HL-60 (cell line): ENCODE results near the gene RAP1A.

Source experiments
- DNase-seq, 2 experiments: peaks; one replicate each; pipeline ENCODE4 v3.0.0-alpha.2; 2010 to 2020; ENCODE audit warnings: low read depth in 1 of 2, low spot score in 1 of 2
- H3K27ac ChIP-seq: fragments of 250-450 bp; sonication (Bioruptor Pico); replicated peaks from 2 replicates; pipeline ENCODE4 v1.5.1; 2020; ENCODE audit warnings: mild to moderate bottlenecking, moderate library complexity
- H3K27me3 ChIP-seq: fragments of 250-450 bp; sonication (Bioruptor Pico); 2 replicates; pipeline ENCODE4 v1.5.1; 2021; ENCODE audit warnings: mild to moderate bottlenecking, moderate library complexity; ENCODE audit not compliant: insufficient read depth, poor library complexity, severe bottlenecking
- H3K4me3 ChIP-seq: replicated peaks from 2 replicates; pipeline ENCODE4 v1.5.1; 2011; ENCODE audit warnings: mild to moderate bottlenecking, control low read depth, low read length; ENCODE audit not compliant: insufficient read depth
- GABPA ChIP-seq: IDR thresholded peaks from 2 replicates; pipeline ENCODE4 v1.6.1; 2012; ENCODE audit warnings: low read depth
- POLR2AphosphoS5 ChIP-seq: IDR thresholded peaks from 2 replicates; pipeline ENCODE4 v1.6.1; 2012; ENCODE audit warnings: low read depth
- SPI1 ChIP-seq: IDR thresholded peaks from 2 replicates; pipeline ENCODE4 v1.6.1; 2012; ENCODE audit warnings: low read depth, mild to moderate bottlenecking, borderline replicate concordance
- TF ChIP-seq, protein P1 (sequence below): IDR thresholded peaks from 2 replicates; pipeline ENCODE4 v1.6.1; 2012; ENCODE audit warnings: low read depth; ENCODE audit not compliant: insufficient replicate concordance
- TF ChIP-seq, protein P2 (sequence below): IDR thresholded peaks from one replicate; pipeline ENCODE4 v1.5.1; 2011; ENCODE audit warnings: low read length, control low read depth, inconsistent platforms; ENCODE audit not compliant: insufficient read depth

Gene RAP1A

DNA sequence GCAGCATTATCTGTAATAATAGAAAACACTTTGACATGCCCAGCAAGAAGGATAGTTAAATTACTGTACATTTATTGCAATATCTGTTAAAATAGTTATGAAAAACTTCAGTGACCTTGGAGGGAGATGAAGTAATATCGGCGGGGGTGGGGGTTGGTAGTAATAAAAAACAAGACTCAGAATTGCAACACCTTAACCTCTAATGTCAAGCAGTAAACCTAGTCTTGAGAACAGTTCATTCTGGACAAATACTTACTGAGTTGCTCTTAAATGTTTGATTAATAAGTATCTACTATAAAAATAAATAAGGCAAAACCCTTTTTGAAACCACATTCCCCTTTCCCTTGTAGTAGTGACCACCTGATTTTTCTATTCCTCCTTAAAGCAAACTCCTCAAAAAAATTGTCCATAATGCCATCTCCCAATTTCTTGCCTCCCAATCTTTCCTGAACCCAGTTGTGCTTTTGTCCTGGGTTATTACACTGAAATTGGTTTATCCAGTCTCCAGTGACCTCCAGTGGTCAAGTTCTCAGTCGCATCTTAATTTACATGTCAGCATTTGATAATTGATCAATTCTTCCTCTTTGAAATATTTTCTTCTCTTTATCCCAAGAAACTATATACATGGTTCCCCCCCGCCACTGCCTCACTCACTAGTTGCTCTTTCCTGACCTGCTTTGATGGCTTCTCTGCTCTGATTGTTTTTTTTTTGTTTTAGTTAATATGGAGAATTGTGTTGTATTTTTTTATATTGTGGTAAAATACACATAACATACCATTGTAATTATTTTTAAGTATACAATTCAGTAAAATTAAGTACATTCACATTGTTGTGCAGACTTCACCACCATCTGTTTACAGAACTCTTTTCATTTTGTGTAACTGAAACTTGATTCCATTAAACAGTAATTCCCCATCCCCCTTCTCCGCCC lies 36.8 kb downstream of the RAP1A start:
- Histone ChIP-seq H3K4me3 (no peak overlapping the region), H3K27me3 (no peaks in the 10 kb centered on the region), H3K27ac (peak overlapping the region; percentile 39)
- no peak for TF ChIP-seq POLR2AphosphoS5
- TF ChIP-seq, protein P1, sequence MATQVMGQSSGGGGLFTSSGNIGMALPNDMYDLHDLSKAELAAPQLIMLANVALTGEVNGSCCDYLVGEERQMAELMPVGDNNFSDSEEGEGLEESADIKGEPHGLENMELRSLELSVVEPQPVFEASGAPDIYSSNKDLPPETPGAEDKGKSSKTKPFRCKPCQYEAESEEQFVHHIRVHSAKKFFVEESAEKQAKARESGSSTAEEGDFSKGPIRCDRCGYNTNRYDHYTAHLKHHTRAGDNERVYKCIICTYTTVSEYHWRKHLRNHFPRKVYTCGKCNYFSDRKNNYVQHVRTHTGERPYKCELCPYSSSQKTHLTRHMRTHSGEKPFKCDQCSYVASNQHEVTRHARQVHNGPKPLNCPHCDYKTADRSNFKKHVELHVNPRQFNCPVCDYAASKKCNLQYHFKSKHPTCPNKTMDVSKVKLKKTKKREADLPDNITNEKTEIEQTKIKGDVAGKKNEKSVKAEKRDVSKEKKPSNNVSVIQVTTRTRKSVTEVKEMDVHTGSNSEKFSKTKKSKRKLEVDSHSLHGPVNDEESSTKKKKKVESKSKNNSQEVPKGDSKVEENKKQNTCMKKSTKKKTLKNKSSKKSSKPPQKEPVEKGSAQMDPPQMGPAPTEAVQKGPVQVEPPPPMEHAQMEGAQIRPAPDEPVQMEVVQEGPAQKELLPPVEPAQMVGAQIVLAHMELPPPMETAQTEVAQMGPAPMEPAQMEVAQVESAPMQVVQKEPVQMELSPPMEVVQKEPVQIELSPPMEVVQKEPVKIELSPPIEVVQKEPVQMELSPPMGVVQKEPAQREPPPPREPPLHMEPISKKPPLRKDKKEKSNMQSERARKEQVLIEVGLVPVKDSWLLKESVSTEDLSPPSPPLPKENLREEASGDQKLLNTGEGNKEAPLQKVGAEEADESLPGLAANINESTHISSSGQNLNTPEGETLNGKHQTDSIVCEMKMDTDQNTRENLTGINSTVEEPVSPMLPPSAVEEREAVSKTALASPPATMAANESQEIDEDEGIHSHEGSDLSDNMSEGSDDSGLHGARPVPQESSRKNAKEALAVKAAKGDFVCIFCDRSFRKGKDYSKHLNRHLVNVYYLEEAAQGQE: no peak
- DNase-seq: peak; percentile 68 to 86

DNA sequence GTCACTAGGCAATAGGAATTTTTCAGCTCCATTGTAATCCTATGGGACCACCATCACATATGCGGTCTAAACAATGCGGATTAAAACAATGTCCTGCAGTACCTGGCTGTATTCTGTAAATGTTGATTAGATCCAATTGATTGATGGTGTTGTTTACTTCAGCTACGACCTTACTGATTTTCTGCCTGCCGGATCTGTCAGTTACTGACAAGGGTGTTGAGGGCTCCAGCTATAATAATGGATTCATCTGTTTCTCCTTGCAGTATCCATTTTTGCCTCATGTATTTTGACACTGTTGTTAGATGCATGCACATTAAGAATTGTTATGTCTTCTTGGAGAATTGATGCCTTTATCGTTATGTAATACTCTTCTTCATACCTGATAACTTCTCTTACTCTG lies 39.0 kb downstream of the RAP1A start:
- Histone ChIP-seq H3K4me3 (no peak overlapping the region), H3K27me3 (no peaks in the 10 kb centered on the region), H3K27ac (no peak overlapping the region)
- DNase-seq: no peak
- no peak for TF ChIP-seq GABPA
- no peak for TF ChIP-seq SPI1
- TF ChIP-seq POLR2AphosphoS5: no peak
- TF ChIP-seq, protein P1: no peak
- TF ChIP-seq, protein P2, sequence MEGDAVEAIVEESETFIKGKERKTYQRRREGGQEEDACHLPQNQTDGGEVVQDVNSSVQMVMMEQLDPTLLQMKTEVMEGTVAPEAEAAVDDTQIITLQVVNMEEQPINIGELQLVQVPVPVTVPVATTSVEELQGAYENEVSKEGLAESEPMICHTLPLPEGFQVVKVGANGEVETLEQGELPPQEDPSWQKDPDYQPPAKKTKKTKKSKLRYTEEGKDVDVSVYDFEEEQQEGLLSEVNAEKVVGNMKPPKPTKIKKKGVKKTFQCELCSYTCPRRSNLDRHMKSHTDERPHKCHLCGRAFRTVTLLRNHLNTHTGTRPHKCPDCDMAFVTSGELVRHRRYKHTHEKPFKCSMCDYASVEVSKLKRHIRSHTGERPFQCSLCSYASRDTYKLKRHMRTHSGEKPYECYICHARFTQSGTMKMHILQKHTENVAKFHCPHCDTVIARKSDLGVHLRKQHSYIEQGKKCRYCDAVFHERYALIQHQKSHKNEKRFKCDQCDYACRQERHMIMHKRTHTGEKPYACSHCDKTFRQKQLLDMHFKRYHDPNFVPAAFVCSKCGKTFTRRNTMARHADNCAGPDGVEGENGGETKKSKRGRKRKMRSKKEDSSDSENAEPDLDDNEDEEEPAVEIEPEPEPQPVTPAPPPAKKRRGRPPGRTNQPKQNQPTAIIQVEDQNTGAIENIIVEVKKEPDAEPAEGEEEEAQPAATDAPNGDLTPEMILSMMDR: no peak

DNA sequence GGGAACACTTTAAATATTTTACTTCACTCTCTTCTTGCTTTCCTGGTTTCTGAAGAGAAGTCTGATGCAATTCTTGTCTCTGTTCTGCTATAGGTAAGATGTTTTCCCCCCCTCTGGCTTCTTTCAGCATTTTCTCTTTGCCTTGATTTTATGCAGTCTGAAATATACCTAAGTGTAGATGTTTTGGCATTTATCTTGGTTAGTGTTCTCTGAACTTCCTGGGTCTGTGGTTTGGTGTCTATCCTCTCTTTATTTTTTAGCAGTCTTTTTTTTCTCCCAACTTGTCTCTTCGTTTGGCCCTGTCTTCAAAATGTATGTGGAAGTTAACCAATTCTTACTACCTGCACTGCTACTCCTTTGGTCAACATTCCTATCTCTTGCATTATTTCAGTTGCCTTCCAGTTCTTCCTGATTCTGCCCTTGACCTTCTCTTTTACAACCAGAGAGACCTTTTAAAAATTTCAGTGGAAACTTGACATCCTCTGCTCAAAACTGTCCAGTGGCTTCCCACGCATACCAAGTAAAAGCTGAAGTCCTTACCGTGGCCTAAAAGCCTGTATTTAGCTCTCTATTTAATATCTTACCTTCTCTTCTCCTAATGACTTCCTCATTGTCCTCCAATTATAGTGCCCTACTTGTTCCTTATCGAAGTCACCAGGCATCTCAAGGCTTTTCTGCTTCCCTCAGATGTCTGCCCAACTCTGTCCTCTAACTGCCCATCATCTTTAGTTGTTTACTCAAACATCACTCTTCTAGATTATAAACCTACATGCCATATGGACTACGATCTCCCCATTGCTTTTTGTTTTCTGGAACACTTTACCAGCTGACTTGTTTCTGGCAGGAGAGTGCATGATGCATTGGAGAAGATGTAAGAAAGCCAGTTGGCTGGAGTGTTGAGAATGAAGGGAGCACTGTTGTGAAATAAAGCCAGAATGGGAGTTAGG lies 40.9 kb downstream of the RAP1A start:
- TF ChIP-seq SPI1 (peak; percentile 57; the same call in 1 of the 2 replicates), POLR2AphosphoS5 (no peak)
- DNase-seq: peak in 1 of 2 experiments; percentile 9
- Histone ChIP-seq H3K4me3 (no peak overlapping the region), H3K27me3 (no peaks in the 10 kb centered on the region), H3K27ac (0 out of 2 replicates have a peak overlapping the region, but pooled peaks have one; percentile 3)

DNA sequence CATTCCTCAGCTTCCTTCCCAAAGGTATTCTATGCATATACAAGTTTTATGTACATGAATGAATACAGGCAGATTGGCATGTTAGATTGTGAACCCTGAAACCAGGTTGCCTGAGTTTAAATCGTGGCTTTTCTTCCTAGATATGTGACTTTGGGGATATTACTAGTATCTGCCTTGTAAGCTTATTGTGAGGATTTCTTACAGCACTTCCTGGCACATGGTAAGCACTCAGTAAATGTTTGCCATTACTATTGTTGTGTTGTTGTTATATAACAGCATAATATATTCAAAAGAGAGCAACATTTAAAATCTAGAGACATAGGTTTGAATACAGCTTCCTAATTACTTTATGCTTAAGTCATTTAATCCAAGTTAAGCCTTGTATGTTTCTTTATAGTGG lies 45.1 kb downstream of the RAP1A start:
- no peak overlapping the region for H3K27ac ChIP-seq
- DNase-seq: no peak

More for the DNA sequence above, 45.1 kb downstream of the RAP1A start:
- no peaks in the 10 kb centered on the region for H3K27me3 ChIP-seq
- no peak overlapping the region for H3K4me3 ChIP-seq
- no peak for TF ChIP-seq SPI1
- no peak for TF ChIP-seq GABPA
- TF ChIP-seq, protein P1: no peak
- no peak for TF ChIP-seq POLR2AphosphoS5
- TF ChIP-seq, protein P2: no peak
